ENCODE measurements around the gene HYI.

GRCh38 chr1:43445606-43446387 is 7.9 kb downstream of the HYI start:
- TF ChIP-seq, protein P1, sequence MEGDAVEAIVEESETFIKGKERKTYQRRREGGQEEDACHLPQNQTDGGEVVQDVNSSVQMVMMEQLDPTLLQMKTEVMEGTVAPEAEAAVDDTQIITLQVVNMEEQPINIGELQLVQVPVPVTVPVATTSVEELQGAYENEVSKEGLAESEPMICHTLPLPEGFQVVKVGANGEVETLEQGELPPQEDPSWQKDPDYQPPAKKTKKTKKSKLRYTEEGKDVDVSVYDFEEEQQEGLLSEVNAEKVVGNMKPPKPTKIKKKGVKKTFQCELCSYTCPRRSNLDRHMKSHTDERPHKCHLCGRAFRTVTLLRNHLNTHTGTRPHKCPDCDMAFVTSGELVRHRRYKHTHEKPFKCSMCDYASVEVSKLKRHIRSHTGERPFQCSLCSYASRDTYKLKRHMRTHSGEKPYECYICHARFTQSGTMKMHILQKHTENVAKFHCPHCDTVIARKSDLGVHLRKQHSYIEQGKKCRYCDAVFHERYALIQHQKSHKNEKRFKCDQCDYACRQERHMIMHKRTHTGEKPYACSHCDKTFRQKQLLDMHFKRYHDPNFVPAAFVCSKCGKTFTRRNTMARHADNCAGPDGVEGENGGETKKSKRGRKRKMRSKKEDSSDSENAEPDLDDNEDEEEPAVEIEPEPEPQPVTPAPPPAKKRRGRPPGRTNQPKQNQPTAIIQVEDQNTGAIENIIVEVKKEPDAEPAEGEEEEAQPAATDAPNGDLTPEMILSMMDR (IDR thresholded peaks at IDR 0.05; ENCODE audit: insufficient read depth, low read length): no peak
- no peak for TF ChIP-seq POLR2AphosphoS5 (IDR thresholded peaks at IDR 0.05; ENCODE audit: low read depth)
